Measurements from ENCODE around the gene MISP3. TPM values are rescaled to one million over a fixed set of nuclear protein-coding genes. Genes with fewer than 3 reads are reported as not detected.

The MISP3 gene
- total RNA-seq, 1 experiment from 2014 or later = 5.2 TPM

DNA sequence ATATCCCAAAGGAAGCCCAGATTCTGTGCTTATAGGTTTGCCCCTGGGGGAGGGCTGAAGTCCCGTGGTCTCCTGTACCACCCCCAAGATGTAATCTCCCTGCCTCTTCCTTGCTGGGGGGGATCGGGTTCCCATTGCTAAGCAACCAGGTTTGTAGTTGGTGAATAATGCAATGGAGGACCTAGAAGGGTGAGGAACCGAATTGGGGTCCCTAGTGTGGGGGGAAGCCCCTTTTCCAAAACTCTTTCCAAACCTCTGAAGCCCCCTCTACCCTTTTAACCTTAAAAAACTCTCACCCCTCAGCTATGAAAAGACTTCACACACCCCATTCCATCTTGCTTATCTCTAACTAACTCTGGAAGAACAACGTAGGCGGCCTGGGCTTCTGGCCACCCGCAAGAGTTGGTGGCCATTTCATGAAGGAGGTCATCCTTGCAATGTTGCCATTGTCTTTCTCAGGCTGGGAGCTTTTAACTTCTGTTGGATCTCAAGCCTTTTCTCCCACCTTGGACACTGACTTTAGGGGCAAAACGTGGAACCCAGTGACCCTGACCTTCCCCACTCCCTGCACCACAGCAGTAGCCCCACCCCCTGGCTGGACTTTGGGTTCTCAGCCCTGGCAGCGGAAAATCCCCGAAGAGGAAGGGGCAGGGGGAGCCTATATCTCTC lies 11.4 kb upstream of the MISP3 start:
- intact Hi-C loops (cut with micrococcal nuclease; ENCODE audit: unreplicated experiment) = no loop called here
- Histone ChIP-seq H3K36me3 (ENCODE audit: control insufficient read depth, insufficient read depth, low read length) (no peaks in the 10 kb centered on the region; the same call in 1 of the 2 replicates), H3K9me3 (no peaks in the 10 kb centered on the region), H3K27me3 (replicated peaks; ENCODE audit: control insufficient read depth, insufficient read depth, low read length) (no peaks in the 10 kb centered on the region), H3K4me3 (ENCODE audit: low read depth, low read length) (peak overlapping the region; percentile 26), H3K4me1 (peaks cover 35% of the 10 kb centered on the region)
- Mint-ChIP-seq H3K36me3 (ENCODE audit: insufficient read depth, unreplicated experiment) (peaks cover 7% of the 10 kb centered on the region), H3K27me3 (ENCODE audit: insufficient read depth, unreplicated experiment) (no peaks in the 10 kb centered on the region), H3K9me3 (ENCODE audit: unreplicated experiment) (no peaks in the 10 kb centered on the region), H3K4me3 (ENCODE audit: unreplicated experiment) (peak overlapping the region; percentile 60), H3K27ac (ENCODE audit: unreplicated experiment) (peak overlapping the region; percentile 68), H3K4me1 (ENCODE audit: low read depth, unreplicated experiment) (peaks cover 14% of the 10 kb centered on the region)
- CTCF ChIA-PET = interaction anchor here (0.8 to 1.8 kb wide), 3 partner anchors 11 to 1242 kb away, joined by 3 to 7 read pairs (median 6); partner anchors contain the start of gene MISP3
- BruUV-seq (replicated peaks) = TSS peak; percentile 76
- TF ChIP-seq, protein P1, sequence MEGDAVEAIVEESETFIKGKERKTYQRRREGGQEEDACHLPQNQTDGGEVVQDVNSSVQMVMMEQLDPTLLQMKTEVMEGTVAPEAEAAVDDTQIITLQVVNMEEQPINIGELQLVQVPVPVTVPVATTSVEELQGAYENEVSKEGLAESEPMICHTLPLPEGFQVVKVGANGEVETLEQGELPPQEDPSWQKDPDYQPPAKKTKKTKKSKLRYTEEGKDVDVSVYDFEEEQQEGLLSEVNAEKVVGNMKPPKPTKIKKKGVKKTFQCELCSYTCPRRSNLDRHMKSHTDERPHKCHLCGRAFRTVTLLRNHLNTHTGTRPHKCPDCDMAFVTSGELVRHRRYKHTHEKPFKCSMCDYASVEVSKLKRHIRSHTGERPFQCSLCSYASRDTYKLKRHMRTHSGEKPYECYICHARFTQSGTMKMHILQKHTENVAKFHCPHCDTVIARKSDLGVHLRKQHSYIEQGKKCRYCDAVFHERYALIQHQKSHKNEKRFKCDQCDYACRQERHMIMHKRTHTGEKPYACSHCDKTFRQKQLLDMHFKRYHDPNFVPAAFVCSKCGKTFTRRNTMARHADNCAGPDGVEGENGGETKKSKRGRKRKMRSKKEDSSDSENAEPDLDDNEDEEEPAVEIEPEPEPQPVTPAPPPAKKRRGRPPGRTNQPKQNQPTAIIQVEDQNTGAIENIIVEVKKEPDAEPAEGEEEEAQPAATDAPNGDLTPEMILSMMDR (IDR thresholded peaks at IDR 0.05; ENCODE audit: insufficient read depth in 1 of 2, low read depth in 1 of 2, low read length in 1 of 2, severe bottlenecking in 1 of 2, unreplicated experiment in 1 of 2) = no peak
- DNase-seq = peak in 1 of 2 experiments; percentile 54
- POLR2A ChIA-PET = no interaction called here

- no peaks in the 10 kb centered on the region for H3K36me3 ChIP-seq (ENCODE audit: control insufficient read depth, insufficient read depth, low read length)
- no peaks in the 10 kb centered on the region for H3K27me3 ChIP-seq (replicated peaks; ENCODE audit: control insufficient read depth, insufficient read depth, low read length)
- intact Hi-C loops (cut with micrococcal nuclease; ENCODE audit: unreplicated experiment) = no loop called here
- BruUV-seq (replicated peaks) = no TSS peak
- ChIA-PET CTCF (interaction anchor here (0.8 to 1.4 kb wide), 2 partner anchors 10 to 1241 kb away, joined by 3 to 6 read pairs; partner anchors contain the start of gene MISP3), POLR2A (no interaction called here)
- Mint-ChIP-seq H3K36me3 (ENCODE audit: insufficient read depth, unreplicated experiment) (peaks cover 7% of the 10 kb centered on the region), H3K27ac (ENCODE audit: unreplicated experiment) (peak within 1 kb of the TSS; percentile 68), H3K4me1 (ENCODE audit: low read depth, unreplicated experiment) (peaks cover 14% of the 10 kb centered on the region), H3K9me3 (ENCODE audit: unreplicated experiment) (no peaks in the 10 kb centered on the region), H3K4me3 (ENCODE audit: unreplicated experiment) (peak within 1 kb of the TSS; percentile 60), H3K27me3 (ENCODE audit: insufficient read depth, unreplicated experiment) (no peaks in the 10 kb centered on the region)
- H3K4me3 ChIP-seq (ENCODE audit: low read depth, low read length) = peak within 1 kb of the TSS; percentile 26
- TF ChIP-seq, protein P1 (IDR thresholded peaks at IDR 0.05; ENCODE audit: insufficient read depth in 1 of 2, low read depth in 1 of 2, low read length in 1 of 2, severe bottlenecking in 1 of 2, unreplicated experiment in 1 of 2) = no peak
- peak; percentile 76 to 79 for DNase-seq
- peaks cover 35% of the 10 kb centered on the region for H3K4me1 ChIP-seq
- no peaks in the 10 kb centered on the region for H3K9me3 ChIP-seq
Measured at GRCh38 chr19:14061751-14062557, 10.6 kb upstream of the MISP3 start, which contains the start of gene PALM3. Gene PALM3 (minus strand): TSS chr19:14062076. CDS start chr19:14061980, 96 bp downstream.

- ChIA-PET POLR2A (no interaction called here), CTCF (interaction anchor here (1.4 kb wide), 1 partner anchor 10 kb away, joined by 3 read pairs; the partner anchor contains the start of gene MISP3)
- Histone ChIP-seq H3K36me3 (ENCODE audit: control insufficient read depth, insufficient read depth, low read length) (no peaks in the 10 kb centered on the region), H3K4me1 (peaks cover 35% of the 10 kb centered on the region), H3K27me3 (replicated peaks; ENCODE audit: control insufficient read depth, insufficient read depth, low read length) (no peaks in the 10 kb centered on the region), H3K9me3 (no peaks in the 10 kb centered on the region), H3K4me3 (ENCODE audit: low read depth, low read length) (no peak overlapping the region; the same call in 1 of the 2 replicates)
- peaks cover 7% of the 10 kb centered on the region for H3K36me3 Mint-ChIP-seq (ENCODE audit: insufficient read depth, unreplicated experiment)
- TF ChIP-seq, protein P1 (IDR thresholded peaks at IDR 0.05; ENCODE audit: insufficient read depth in 1 of 2, low read depth in 1 of 2, low read length in 1 of 2, severe bottlenecking in 1 of 2, unreplicated experiment in 1 of 2) = no peak
- H3K4me1 Mint-ChIP-seq (ENCODE audit: low read depth, unreplicated experiment) = peaks cover 14% of the 10 kb centered on the region
- H3K27me3 Mint-ChIP-seq (ENCODE audit: insufficient read depth, unreplicated experiment) = no peaks in the 10 kb centered on the region
- no peak for DNase-seq
- no TSS peak for BruUV-seq (replicated peaks)
- H3K9me3 Mint-ChIP-seq (ENCODE audit: unreplicated experiment) = no peaks in the 10 kb centered on the region
- intact Hi-C loops (cut with micrococcal nuclease; ENCODE audit: unreplicated experiment) = no loop called here
- H3K27ac Mint-ChIP-seq (ENCODE audit: unreplicated experiment) = no peak overlapping the region
- peak overlapping the region; percentile 60 for H3K4me3 Mint-ChIP-seq (ENCODE audit: unreplicated experiment)
Measured at GRCh38 chr19:14062558-14062855, 10.1 kb upstream of the MISP3 start.
